Fibroblast of lung (primary cell): Measurements from ENCODE around the gene ITGB3.

Source experiments
- CTCF ChIP-seq, 2 donors: IDR thresholded peaks in 1 of 2; conservative IDR thresholded peaks in 1 of 2; 1 replicate in 1 of 2; 2 replicates in 1 of 2; pipeline ENCODE4 v1.5.1; 2011 to 2012; ENCODE audit warnings: low read length in 2 of 2, control low read depth in 1 of 2, inconsistent platforms in 1 of 2, low read depth in 1 of 2, mild to moderate bottlenecking in 1 of 2
- EZH2 ChIP-seq: IDR thresholded peaks from 2 replicates; pipeline ENCODE4 v1.5.1; 2012; ENCODE audit warnings: low read length, control low read depth, mild to moderate bottlenecking; ENCODE audit errors: missing control alignments

GRCh38 chr17:47276868-47277267 is 23.2 kb downstream of the ITGB3 start:
- no peak for TF ChIP-seq CTCF (conservative IDR thresholded peaks at IDR 0.05 in 1 of 2, IDR thresholded peaks at IDR 0.05 in 1 of 2; ENCODE audit: low read depth in 1 of 2, low read length in 2 of 2)
- TF ChIP-seq EZH2, result no peak
